GM12801 (cell line): ENCODE measurements around the gene KIAA0232.

ENCODE experiments used
- TF ChIP-seq, protein P1 (sequence below): IDR thresholded peaks from one replicate; pipeline ENCODE4 v1.5.1; 2011; ENCODE audit warnings: control low read depth; ENCODE audit not compliant: insufficient read length; ENCODE audit errors: extremely low read depth

KIAA0232 gene

DNA sequence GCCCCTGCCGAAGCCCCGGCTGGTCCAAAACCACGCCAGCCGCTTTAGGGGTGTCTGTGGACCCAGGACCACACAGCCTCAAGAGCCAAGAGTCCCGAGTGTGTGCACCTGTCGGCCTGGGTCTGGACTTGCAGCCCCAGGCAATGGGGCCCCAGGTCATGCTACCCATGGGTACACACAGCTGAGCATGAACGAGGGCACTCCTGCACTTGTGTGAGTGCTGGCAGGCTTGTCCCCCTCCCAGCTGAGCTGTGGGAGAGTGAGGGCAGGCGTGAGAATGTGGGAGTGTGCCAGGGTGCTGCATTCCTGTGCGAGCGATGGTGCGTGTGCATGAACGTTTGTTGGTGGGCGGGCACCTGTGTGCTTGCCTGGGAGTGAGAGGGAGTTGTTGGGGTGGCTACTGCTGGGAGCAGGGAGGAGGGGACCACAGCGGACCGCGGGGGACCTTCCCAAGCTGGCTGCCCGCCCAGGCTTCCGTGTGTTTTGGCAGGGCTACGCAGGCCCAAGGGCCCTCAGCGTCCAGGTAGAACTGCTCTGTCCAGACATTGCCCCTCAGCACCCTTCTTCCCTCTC lies 35.7 kb upstream of the KIAA0232 start:
- TF ChIP-seq, protein P1, sequence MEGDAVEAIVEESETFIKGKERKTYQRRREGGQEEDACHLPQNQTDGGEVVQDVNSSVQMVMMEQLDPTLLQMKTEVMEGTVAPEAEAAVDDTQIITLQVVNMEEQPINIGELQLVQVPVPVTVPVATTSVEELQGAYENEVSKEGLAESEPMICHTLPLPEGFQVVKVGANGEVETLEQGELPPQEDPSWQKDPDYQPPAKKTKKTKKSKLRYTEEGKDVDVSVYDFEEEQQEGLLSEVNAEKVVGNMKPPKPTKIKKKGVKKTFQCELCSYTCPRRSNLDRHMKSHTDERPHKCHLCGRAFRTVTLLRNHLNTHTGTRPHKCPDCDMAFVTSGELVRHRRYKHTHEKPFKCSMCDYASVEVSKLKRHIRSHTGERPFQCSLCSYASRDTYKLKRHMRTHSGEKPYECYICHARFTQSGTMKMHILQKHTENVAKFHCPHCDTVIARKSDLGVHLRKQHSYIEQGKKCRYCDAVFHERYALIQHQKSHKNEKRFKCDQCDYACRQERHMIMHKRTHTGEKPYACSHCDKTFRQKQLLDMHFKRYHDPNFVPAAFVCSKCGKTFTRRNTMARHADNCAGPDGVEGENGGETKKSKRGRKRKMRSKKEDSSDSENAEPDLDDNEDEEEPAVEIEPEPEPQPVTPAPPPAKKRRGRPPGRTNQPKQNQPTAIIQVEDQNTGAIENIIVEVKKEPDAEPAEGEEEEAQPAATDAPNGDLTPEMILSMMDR = no peak

- TF ChIP-seq, protein P1 = no peak
Observed at GRCh38 chr4:6747294-6748051, 35.1 kb upstream of the KIAA0232 start.

DNA sequence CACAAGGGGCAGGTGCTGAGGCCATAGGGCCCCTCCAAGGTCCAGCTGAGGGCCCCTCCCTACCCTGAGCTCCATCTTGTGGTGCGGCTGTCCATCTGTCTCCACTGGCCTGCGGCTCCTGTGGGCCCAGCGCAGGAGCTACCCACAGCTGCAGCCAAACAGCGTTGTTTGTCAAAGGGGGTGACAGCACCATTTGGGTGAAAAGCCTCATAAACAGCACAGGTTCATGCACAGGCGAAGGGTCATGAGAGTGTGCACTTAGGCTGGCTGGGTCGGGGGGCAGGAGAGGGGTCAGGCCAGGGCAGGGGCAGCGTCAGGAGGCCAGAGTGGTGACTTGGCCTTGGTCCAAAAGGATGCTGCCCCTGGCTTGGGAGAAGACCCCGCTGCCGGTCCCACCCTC lies 34.2 kb upstream of the KIAA0232 start:
- TF ChIP-seq, protein P1 = no peak

GRCh38 chr4:6749340-6750171 lies 33.0 kb upstream of the KIAA0232 start:
- TF ChIP-seq, protein P1 = no peak

- TF ChIP-seq, protein P1 = no peak
Observed at GRCh38 chr4:6750286-6751221, 32.0 kb upstream of the KIAA0232 start.

GRCh38 chr4:6751611-6752485 lies 30.7 kb upstream of the KIAA0232 start:
- TF ChIP-seq, protein P1 = no peak
